Panc1 (cell line): ENCODE results near the gene NMRAL1. TPM values are rescaled to one million over a fixed set of nuclear protein-coding genes. Genes with fewer than 3 reads are reported as not detected.

Experiments used
- ATAC-seq: fragments of 200-7000 bp; cut with Tn5 transposase; 2 replicates; pipeline ENCODE4 v1.9.1; 2020; ENCODE audit warnings: mild to moderate bottlenecking, moderate library complexity
- BruUV-seq: library from RNA; stranded (reverse); fragments of 400-500 nt; replicated peaks from 2 replicates; lab custom pipeline; 2021; lab: Mats Ljungman, UMichigan
- CTCF ChIA-PET: fragments of 300-600 bp; sonication (Branson Sonifier 250); formaldehyde crosslinking; loops from one replicate; lab custom pipeline; 2022; ENCODE audit warnings: antibody characterized with exemption; lab: Charles Lee
- POLR2A ChIA-PET: fragments of 300-600 bp; sonication (Branson Sonifier 250); formaldehyde crosslinking; loops from one replicate; lab custom pipeline; 2022; ENCODE audit warnings: antibody characterized with exemption; lab: Charles Lee
- DNase-seq: peaks from one replicate; pipeline ENCODE4 v3.0.0-alpha.2; 2010; ENCODE audit warnings: low read depth, low spot score
- H3K27ac ChIP-seq: 2 replicates; pipeline ENCODE4 v1.5.1; 2011; ENCODE audit warnings: mild to moderate bottlenecking, low read length, inconsistent platforms
- H3K27me3 ChIP-seq: fragments of 200-500 bp; sonication (Bioruptor generic); 2 replicates; pipeline ENCODE4 v1.6.0; 2014; ENCODE audit warnings: low read length, inconsistent platforms; ENCODE audit not compliant: control insufficient read depth, insufficient read depth
- H3K36me3 ChIP-seq: fragments of 200-500 bp; sonication (Bioruptor generic); 2 replicates; pipeline ENCODE4 v1.5.1; 2014; ENCODE audit warnings: inconsistent platforms, mild to moderate bottlenecking, low read length, moderate library complexity; ENCODE audit not compliant: control insufficient read depth, insufficient read depth
- H3K4me1 ChIP-seq: 2 replicates; pipeline ENCODE4 v1.5.1; 2011; ENCODE audit warnings: inconsistent platforms, mild to moderate bottlenecking, low read length, moderate library complexity; ENCODE audit not compliant: control insufficient read depth, insufficient read depth
- H3K4me3 ChIP-seq, 2 experiments: 2 replicates each; pipeline ENCODE4 v1.5.1; 2011 to 2012; ENCODE audit warnings: low read depth in 2 of 2, low read length in 2 of 2, mild to moderate bottlenecking in 2 of 2, inconsistent platforms in 1 of 2, moderate library complexity in 1 of 2
- H3K9me3 ChIP-seq: fragments of 200-500 bp; sonication (Bioruptor generic); 2 replicates; pipeline ENCODE4 v1.5.1; 2014; ENCODE audit warnings: low read depth, mild to moderate bottlenecking, inconsistent platforms, low read length, moderate library complexity; ENCODE audit not compliant: control insufficient read depth, insufficient read depth
- POLR2AphosphoS5 ChIP-seq: IDR thresholded peaks from 2 replicates; pipeline ENCODE4 v1.6.1; 2012; ENCODE audit warnings: mild to moderate bottlenecking, low read depth, low read length, moderate library complexity
- SIN3A ChIP-seq: IDR thresholded peaks from 2 replicates; pipeline ENCODE4 v1.6.1; 2012; ENCODE audit warnings: low read depth, mild to moderate bottlenecking, low read length, moderate library complexity, borderline replicate concordance; ENCODE audit not compliant: insufficient read depth
- TCF7L2 ChIP-seq: IDR thresholded peaks from 2 replicates; pipeline ENCODE4 v1.6.1; 2011; ENCODE audit warnings: mild to moderate bottlenecking, low read depth, low read length, inconsistent platforms
- in situ Hi-C: cut with HindIII; loops from 2 replicates; pipeline ENCODE4 v1.10.0; 2016; ENCODE audit warnings: low sequenced_read_pairs, low pct_unique_long_range_greater_than_20kb
- intact Hi-C: fragments of 100-400 bp; cut with micrococcal nuclease; formaldehyde crosslinking; loops from one replicate; pipeline ENCODE4 v1.10.0; 2022; ENCODE audit not compliant: unreplicated experiment
- total RNA-seq: library from RNA; stranded (reverse); gene quantifications from one replicate; pipeline ENCODE4 v1.2.1, GENCODE V29; 2021; ENCODE audit not compliant: unreplicated experiment
- TF ChIP-seq, protein P1 (sequence below), 2 experiments: IDR thresholded peaks; 2 replicates each; pipeline ENCODE4 v1.6.1; 2011 to 2012; ENCODE audit warnings: low read depth in 2 of 2, control low read depth in 1 of 2, low read length in 1 of 2, mild to moderate bottlenecking in 1 of 2, moderate library complexity in 1 of 2; ENCODE audit not compliant: insufficient read depth in 1 of 2
- TF ChIP-seq, protein P2 (sequence below): fragments of 450-650 bp; IDR thresholded peaks from 2 replicates; pipeline ENCODE4 v1.5.1; 2017; ENCODE audit warnings: mild to moderate bottlenecking

NMRAL1 gene
- total RNA-seq, 1 experiment from 2014 or later = 109 TPM

DNA sequence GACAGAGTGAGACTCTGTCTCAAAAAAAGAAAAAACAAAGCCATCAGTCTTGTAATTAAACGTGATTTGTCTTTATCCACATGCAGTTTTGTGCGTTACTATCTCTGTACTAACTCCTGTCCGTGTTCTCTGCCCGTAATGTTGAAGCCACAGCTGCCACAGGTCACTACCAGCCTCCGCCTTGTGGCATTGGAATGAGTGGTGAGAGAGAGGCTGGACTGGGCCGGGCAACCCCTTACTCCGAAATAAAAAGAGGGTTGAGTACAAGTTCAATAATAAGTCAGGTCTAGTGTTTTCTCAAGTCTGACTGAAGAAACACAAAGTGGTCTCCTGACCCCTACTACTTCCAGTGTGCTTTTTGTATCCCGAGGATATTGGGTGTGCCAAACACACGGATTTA, 43.4 kb downstream of the NMRAL1 start:
- intact Hi-C loops (no loop called here), in situ Hi-C loops (no loop called here)
- Histone ChIP-seq H3K27ac (no peak overlapping the region), H3K27me3 (no peaks in the 10 kb centered on the region), H3K4me1 (peaks cover 13% of the 10 kb centered on the region), H3K36me3 (peaks cover 11% of the 10 kb centered on the region; the same call in 1 of the 2 replicates), H3K9me3 (no peaks in the 10 kb centered on the region), H3K4me3 (no peak overlapping the region)
- BruUV-seq = no TSS peak
- CTCF ChIA-PET = no interaction called here
- no peak for TF ChIP-seq SIN3A
- TF ChIP-seq, protein P1, sequence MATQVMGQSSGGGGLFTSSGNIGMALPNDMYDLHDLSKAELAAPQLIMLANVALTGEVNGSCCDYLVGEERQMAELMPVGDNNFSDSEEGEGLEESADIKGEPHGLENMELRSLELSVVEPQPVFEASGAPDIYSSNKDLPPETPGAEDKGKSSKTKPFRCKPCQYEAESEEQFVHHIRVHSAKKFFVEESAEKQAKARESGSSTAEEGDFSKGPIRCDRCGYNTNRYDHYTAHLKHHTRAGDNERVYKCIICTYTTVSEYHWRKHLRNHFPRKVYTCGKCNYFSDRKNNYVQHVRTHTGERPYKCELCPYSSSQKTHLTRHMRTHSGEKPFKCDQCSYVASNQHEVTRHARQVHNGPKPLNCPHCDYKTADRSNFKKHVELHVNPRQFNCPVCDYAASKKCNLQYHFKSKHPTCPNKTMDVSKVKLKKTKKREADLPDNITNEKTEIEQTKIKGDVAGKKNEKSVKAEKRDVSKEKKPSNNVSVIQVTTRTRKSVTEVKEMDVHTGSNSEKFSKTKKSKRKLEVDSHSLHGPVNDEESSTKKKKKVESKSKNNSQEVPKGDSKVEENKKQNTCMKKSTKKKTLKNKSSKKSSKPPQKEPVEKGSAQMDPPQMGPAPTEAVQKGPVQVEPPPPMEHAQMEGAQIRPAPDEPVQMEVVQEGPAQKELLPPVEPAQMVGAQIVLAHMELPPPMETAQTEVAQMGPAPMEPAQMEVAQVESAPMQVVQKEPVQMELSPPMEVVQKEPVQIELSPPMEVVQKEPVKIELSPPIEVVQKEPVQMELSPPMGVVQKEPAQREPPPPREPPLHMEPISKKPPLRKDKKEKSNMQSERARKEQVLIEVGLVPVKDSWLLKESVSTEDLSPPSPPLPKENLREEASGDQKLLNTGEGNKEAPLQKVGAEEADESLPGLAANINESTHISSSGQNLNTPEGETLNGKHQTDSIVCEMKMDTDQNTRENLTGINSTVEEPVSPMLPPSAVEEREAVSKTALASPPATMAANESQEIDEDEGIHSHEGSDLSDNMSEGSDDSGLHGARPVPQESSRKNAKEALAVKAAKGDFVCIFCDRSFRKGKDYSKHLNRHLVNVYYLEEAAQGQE (IDR thresholded peaks at IDR 0.05; ENCODE audit: insufficient read depth in 1 of 2, low read depth in 2 of 2, low read length in 1 of 2) = no peak
- TF ChIP-seq, protein P2, sequence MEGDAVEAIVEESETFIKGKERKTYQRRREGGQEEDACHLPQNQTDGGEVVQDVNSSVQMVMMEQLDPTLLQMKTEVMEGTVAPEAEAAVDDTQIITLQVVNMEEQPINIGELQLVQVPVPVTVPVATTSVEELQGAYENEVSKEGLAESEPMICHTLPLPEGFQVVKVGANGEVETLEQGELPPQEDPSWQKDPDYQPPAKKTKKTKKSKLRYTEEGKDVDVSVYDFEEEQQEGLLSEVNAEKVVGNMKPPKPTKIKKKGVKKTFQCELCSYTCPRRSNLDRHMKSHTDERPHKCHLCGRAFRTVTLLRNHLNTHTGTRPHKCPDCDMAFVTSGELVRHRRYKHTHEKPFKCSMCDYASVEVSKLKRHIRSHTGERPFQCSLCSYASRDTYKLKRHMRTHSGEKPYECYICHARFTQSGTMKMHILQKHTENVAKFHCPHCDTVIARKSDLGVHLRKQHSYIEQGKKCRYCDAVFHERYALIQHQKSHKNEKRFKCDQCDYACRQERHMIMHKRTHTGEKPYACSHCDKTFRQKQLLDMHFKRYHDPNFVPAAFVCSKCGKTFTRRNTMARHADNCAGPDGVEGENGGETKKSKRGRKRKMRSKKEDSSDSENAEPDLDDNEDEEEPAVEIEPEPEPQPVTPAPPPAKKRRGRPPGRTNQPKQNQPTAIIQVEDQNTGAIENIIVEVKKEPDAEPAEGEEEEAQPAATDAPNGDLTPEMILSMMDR = no peak
- TF ChIP-seq TCF7L2 = no peak
- no peak for TF ChIP-seq POLR2AphosphoS5
- DNase-seq = no peak
- POLR2A ChIA-PET = no interaction called here
- ATAC-seq = no peak

DNA sequence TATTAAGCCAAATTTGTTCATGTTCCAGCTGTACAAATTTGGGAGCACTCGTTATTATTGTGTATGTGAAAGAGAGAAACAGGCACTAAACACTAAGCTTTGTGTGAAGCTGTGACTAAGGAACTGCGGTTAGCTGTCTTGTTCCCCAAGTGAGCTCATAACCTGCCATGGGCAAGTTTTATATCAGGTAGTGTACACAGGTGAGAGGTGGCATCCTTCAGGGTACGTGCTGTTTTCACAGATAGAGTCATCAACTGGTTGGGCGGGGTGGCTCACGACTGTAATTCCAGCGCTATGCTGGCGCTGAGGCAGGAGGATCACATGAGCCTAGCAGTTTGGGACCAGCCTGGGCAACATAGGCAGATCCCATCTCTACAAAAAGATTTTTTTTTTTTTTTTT, 45.9 kb downstream of the NMRAL1 start:
- peaks cover 17% of the 10 kb centered on the region for H3K4me1 ChIP-seq
- no peak for TF ChIP-seq SIN3A
- TF ChIP-seq POLR2AphosphoS5 = no peak
- TF ChIP-seq, protein P2 = no peak
- TF ChIP-seq, protein P1 (IDR thresholded peaks at IDR 0.05; ENCODE audit: insufficient read depth in 1 of 2, low read depth in 2 of 2, low read length in 1 of 2) = no peak
- no peak for TF ChIP-seq TCF7L2
- CTCF ChIA-PET = no interaction called here
- BruUV-seq = no TSS peak
- no peak overlapping the region for H3K4me3 ChIP-seq
- POLR2A ChIA-PET = no interaction called here
- H3K9me3 ChIP-seq = no peaks in the 10 kb centered on the region
- no peak for ATAC-seq
- intact Hi-C loops = no loop called here
- DNase-seq = no peak
- H3K27me3 ChIP-seq = no peaks in the 10 kb centered on the region
- H3K36me3 ChIP-seq = no peaks in the 10 kb centered on the region
- in situ Hi-C loops = no loop called here
- no peak overlapping the region for H3K27ac ChIP-seq
